Inflammatory macrophage (primary cell): ENCODE results near the gene OGDHL.
"Not testable (repeated sequence)": the region's sequence is repeated elsewhere in the genome, so short reads cannot be mapped to it uniquely, and the experiment has no call there.

Experiments
- DNase-seq, 2 donors: peaks; one replicate each; pipeline ENCODE4 v3.0.0-alpha.2; 2020 to 2022

The OGDHL gene

DNA sequence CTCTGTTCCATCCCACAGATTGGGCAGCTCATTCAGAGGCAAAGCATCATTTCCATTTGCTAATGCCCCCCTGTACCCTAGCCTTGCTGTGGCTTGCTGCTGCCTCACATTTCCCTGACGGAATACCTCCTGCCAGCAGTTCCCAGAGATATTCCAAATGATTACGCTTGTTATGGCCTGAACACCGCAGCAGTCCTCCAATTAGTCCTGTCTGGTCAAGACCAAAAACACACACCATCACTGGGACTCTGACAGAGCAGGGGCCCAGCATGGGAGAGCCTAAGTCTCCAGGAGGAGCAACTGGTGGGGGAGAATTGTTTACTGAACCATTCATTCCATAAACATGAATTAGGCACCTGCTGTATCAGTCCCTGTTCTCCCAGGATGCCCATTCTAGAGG lies 6.1 kb downstream of the OGDHL start:
- no peak for DNase-seq

DNA sequence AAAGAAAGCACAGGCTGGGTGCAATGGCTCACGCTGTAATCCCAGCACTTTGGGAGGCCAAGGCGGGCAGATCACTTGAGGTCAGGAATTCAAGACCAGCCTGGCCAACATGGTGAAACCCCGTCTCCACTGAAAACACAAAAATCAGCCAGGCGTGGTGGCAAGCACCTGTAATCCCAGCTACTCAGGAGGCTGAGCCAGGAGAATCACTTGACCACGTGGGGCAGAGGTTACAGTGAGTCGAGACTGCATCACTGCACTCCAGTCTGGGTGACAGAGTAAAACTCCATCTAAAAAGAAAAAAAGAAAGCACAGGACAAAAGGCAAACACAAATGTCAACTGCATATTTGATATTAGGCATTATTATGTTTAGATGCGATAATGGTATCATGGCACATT lies 7.2 kb downstream of the OGDHL start:
- not testable (repeated sequence) for DNase-seq

DNA sequence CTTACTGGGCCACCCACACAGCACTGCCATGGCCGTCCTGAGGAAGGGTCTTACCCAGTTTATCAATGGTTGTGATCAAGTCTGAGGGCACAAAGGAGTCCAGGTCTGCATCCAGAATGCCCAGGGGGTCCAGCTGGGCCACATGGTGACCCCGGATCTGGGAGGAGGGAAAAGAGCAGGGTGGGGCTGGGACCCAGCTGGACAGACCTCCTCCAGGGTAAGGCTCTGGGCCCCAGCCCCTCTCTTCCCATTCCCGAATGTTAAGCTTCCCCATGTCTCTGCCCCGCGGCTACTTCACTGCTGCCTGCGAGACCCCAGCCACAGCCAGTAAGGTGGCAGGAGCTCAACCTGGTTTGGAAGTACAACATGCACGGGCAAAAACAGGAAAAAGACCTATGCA lies 9.5 kb downstream of the OGDHL start:
- no peak for DNase-seq

DNA sequence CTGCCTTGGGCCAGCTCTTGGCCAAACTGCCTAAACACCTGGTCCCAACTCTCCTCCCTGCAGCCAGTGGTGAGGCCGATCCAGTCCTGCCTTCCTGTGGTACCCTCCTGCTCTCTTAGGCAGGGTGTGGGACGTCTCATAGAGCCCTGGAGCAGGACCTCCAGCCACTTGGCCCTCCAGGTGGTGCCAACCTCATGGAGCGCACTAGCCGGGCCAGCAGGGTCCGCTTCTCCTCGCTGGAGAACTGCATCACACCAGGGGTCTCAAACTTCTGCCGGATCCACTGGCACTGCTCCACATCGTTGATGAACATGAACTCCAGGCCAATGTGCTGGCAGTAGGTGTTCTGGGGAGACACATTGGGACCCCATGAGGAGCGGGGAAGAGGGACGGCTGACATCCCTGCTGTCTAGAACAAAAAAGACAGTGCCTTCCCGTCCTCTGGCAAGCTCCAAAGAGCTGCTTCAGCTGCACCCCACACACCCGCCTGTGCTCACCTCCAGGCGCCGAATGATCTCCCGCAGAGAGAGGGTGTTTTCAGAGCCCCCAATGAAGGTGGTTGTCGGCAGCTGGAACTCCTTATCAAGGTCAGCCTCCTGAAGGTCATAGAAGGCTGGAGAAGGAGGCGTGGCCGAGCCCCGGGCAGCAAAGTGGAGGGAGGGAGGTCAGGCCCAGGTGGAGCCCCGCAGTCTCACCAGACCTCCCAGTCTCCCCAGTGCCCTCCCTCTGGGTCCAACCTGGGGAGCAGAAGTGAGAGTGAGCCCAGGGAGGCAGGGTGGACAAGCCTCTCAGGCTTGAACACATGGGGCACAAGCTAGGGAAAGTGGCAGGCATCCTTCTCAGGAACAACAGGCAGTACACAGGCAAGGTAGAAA lies 10.2 kb downstream of the OGDHL start:
- DNase-seq: no peak

DNA sequence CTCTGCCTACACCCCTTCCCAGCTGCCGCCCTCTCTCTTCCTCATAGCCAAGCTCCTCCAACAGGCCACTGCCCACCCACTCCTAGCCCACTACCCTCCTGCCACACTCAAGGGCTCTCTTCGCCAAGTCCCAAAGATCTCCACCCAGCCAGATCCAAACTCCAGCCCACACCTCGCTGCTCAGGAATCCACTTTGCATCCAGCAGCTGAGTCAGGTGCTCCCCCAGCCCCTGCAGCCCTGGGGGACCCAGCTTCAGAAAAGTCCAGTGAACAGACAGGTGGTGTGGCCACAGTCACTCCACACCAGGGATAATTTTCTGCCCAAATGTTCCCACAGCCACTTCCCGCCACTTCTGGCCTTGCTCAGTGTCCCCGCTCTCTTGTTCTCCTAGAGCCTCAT lies 10.9 kb downstream of the OGDHL start:
- no peak for DNase-seq

DNA sequence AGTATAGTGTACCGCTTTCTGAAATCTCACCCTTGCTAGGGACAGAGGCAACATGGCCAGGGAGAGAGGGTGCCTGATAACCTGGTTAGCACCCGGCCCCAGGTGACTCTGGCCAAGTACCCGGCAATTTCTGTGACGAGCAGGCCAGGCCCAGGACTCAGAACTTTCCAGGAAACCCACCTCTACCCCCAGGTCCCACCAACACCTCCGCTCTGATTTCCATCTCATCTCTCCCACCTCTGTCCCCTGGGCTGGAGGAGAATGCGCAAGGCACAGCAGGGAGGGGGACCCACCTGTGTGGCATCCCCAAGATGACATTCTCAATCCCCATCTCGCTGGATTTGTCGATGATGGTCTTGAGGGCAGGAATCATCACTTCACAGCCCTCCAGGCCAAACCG lies 11.6 kb downstream of the OGDHL start:
- no peak for DNase-seq

DNA sequence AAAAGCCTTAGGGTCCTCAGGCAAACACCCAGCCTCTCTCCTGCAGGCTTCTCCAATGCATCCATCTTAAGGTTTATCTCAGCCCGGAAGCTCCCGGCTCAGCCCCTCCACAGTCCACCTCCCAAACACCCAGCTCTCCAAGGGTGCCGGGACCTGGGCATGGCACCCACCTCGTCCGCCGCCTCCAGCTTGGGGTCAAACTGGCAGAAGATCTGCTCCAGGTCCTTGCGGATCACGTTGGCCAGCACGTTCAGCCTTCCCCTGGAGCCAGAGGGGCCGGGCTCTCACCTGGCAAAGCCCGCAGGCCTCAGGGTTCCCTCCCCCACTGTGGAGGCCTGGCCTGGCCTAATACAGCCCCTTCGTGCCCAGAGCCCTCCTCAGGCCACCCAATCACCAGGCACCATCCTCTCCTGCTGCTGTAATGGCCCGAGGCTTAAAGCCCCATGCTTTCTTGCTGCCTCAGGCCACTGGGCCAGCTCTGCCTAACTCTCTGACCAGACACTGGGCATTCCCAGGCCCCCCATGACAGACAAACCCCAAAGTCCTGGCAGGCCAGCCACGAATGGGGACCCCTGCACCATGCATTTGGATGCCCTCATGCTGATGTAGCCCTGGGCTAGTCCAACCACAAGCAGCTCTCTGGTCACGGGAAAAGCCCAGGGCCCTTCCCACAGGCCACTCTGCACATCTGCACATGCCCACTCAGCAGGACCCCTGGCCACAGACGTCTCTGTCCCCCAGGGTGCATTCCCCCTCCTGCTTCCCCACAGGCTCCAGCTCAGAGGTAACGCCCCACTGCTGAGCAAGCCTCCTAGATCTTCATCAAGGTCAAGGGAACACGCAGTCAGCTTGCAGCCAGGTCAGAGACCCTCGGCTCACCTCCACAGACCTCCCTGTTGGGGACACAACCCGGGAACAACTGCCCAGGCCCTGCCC lies 12.3 kb downstream of the OGDHL start:
- DNase-seq: no peak

DNA sequence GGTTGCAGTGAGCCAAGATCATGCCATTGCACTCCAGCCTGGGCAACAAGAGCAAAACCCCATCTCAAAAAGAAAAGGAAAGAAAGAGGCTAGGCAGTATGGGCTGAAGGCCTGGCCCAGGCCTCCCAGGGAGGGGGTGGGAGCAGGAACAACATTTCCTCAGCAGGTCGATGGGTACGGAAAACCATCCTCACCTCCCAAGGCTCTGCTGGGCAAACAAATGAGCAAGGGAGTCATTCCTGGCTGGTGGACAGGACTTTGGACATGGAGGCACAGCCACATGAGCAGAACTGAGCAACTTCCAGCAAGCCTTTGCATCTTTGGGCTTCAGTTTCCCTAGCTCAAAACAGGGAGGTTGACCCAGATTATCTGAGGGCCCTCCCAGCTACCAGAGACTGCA lies 13.0 kb downstream of the OGDHL start:
- no peak for DNase-seq

DNA sequence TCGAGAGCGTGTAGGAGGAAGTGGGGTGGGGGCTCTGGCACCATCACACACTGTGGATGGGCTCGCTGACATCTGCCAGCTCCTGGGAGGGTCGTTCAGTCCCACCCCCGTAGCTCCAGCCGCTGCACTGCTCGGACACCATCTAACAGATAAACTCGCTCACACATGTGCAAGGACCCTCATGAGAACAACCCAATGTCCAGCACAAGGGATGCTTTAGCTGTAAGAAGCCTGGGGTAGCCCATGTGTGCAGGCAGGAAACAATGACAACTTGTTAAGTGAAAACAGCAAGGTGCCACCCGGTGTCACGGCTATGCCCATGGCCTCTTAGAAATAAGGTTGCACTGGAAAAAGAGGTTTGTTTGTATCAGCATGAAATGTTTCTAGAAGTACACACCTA lies 14.1 kb downstream of the OGDHL start:
- DNase-seq: no peak

DNA sequence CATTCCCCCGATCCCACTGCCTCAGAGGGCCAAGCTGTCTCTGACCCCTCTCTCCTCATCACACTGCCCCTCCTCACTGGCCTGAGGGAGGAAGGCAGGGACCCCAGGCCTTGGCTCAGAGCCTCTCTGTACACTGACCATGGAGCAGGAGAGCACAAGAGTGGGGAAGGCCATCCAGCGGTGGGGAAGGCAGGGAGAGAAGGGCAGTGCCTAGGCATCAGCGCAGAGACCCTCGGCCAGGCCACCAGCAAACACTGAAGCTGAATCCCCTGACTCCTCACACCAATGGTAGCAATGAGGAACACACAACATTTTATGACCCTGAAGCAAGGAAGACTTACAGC lies 14.8 kb downstream of the OGDHL start:
- no peak for DNase-seq

DNA sequence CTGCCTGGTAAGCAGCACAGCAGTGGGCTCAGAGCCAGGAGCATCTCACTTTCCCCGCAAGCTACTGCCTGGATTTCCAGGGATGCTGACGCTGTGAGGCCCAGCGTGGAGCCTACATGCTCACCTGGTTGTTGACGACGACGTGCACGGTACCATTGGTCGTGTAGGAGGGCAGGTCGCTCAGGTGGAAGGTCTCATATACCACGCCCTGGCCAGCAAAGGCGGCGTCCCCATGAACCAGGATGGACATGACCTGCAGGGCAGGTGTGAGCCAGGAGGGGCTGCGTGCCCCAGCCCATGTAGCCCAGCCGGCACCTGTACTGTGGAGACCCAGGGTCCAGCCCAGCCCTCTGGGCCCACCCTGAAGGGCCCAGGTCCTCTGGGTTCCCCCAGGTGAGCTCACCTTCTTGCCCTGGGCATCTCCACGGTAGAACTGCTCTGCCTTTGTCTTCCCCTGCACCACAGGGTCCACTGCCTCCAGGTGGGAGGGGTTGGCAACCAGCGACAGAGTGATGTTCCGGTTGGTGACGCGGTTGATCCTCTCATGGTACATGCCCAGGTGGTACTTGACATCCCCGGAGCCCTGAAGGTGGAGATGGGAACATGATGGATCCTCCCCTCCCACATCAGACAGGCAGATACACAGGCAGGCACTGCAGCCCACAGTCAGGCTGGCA lies 15.4 kb downstream of the OGDHL start:
- DNase-seq: no peak

DNA sequence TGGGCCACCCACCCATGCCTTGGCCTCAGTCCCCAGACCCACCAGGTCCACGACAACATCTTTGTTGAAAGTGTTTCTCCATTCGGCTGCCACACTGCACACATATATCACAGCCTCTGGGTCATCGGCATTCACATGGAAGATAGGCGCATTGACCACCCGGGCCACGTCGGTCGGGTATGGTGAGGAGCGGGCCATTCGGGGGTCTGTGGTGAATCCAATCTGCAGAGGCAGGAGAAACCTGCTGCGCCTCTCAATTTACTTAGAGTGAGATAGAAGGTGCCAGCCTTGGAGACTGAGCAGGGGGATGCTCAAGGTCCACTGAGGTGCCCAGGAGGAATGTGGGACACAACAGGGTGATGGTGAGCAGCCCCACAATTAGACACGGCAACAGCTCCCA lies 16.4 kb downstream of the OGDHL start:
- DNase-seq: no peak

DNA sequence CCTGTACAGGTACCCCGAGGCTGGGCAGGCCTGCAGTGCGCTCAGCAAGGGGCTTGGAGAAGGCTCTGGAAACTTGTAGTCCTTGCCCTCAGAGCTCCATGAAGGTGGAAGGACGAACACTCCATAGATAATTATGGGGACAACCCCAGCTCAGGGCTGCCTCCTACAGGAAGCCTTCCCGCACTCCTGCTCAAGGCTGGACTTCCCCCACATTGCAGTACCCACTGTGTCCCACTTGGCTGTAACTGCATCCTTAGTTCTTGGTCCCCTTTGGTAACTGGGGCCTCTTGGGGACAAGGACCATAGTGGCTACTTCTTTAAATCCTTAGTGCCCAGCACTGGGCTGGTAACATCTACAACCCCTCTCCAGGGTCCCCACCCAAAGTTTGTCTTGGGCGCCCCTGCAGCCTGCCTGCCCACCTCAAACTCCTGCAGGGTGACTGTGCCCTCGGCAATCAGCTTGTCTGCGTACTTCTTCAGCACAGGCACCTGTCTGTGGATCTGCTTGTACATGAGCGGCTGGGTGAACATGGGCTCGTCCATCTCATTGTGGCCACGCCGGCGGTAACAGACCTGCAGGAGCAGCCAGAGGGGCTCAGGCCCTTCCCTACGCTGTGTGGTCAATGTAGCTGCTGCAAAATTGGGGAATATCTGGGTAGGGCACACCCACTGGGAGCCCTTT lies 17.1 kb downstream of the OGDHL start:
- DNase-seq: no peak

DNA sequence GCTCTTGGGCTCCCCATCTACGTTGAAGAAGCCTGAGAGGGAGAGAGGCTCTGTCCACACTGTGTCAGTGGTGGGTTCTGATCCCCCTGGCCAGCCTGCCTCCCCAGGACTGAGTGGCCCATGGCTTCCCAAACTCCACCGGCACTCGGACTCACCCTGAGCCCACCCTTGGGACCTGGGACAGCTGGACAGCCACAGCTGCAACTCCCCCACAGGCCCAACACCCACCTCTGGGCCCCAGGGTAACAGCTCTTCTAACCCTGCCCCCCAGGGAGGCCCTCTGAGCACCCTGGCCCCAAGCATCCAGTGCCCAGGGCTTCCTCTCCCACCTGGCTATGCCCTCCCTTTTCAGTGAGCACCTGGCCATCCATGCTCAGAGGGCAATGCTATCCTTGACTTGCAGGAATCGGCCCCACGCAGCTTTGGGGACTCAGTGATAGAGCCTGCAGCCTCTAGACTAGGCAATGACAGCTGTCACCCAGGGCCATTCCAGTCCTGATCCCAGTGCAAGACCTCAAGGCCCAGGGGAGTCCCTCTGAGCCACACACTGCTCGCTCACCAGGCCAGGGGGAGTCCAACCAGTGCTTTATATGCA lies 17.9 kb downstream of the OGDHL start:
- DNase-seq: no peak

DNA sequence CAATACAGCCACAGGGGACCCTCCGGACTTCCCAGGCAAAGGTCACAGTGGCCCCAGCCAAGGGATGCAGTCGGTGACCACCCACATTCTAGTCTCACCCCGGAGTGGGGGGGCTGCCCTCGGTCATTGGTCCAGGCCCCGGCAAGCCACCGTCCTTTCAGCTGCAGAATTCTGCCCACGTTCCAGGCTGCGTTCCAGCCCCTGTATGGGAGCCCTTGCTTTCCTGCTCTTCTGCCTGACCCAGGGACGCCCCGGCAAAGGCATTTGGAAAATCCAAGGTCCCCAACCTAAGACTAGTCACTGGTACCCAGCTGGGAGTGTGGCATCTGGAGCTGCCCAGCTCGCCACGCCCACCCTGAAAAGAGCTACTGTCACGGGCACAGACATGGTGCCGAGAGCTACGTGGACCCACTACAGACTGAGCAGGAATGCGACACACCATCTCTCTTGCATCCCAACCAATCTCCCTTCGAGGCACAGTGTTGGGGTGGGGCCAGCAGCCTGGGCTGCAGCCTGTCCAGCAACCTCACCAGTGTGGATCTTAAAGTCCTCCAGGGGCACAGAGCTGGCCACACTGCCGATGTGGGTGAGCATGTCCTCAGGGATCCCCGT lies 18.6 kb downstream of the OGDHL start:
- no peak for DNase-seq

DNA sequence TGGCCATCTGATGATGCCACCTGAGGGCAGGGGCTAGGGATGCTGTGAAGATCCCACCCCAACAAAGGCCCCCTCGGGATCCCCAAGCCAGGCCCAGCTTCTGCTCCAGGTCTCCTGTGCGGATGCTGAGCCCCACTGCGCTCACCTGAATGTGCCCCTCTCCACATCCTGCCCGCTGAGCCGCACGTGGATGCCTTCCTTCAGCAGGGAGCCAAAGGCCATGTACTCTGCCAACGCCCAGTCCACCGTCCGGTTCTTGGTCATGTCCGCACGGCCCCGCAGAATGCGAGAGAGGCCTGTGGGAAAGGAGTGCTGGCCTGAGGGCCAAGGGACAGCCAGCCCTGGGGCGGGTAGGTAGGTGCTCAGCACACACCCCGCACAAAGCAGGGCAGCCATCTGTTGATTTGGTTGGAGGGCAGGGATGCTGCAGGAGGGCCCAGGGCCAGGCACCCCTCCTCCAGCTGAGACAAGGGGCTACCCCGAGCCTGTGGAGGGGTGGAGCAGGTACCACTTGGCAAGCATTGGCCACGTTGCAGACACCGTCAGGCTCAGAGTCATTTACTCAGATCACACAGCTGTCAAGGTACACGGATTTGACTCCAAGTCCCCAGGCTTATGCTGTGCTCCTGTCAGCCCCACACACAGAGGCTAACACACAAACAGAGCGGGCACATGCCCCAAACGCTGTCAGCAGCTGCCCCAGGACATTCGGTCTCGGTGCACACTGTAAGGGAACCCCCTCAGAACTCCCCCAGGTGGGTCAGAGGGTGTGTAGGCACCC lies 19.2 kb downstream of the OGDHL start:
- DNase-seq: no peak

DNA sequence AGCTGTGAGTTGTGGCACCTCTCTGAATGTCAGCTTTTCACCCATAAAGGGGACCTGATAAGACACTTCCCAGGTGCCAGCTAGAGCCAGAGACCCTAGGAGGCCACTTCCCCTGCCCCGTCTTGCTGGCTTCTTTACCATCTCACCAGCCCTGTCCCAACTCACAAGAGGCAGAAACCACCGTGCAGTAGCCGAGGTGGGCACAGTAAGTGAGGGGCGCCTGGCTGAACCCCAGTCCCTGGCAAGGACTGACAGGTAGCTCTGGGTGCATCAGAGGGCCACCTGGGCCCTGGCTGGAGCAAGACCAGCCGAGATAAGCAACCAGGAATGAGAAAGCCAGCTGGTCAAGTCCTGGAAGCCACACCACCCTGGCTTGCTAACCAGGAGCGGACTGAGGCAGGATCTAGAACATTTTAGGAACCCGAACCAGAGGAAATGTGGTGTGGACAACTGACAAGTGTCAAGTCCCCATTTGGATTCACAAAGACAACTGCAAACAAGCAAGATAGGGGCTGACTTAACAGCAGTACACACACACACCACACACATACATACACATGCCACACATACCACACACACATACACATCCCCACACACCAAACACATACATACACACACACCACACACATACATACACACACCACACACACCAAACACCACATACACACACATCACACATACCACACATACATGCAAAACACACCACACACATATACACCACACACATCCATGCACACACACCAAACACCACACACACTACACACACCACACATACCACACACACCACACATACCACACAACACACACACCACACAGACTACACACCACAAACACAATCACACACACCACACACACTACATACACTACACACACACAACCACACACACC lies 20.8 kb downstream of the OGDHL start:
- no peak for DNase-seq

DNA sequence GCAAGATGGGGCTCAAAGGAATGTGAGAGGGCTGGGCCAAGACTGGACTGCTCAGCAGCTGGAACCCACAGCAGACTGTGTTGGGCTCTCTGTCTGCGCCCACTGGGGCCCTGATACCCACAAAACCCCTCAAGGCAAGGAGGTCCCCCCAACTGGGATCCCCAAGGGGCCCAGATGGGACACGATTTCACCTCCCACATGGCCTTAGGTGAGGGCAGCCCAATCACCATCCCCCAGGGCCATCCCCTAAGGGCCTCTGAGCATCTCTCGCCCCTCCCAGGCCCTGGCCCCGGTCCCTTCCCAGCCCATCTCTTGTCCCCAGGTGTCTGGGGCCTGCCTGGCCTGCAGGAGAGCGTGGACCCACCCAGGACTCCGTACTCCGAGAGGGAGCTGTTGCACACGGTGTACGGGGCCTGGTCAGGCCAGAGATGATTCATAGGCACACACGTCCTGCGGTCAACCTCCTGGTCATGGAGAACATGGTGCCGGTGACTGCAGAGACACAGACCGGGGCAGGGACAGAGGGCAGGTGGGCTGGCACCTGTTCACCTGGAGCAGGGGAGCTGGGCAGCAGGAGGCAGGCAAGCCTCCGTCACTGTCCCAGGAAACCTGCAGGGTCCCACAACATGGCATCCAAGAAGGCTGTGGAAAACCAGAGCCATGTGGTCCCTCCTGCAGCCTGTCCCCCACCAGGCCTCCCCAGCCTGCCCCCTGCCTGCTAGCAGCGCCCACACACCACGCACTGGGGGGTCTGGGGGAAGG lies 21.6 kb downstream of the OGDHL start:
- no peak for DNase-seq

DNA sequence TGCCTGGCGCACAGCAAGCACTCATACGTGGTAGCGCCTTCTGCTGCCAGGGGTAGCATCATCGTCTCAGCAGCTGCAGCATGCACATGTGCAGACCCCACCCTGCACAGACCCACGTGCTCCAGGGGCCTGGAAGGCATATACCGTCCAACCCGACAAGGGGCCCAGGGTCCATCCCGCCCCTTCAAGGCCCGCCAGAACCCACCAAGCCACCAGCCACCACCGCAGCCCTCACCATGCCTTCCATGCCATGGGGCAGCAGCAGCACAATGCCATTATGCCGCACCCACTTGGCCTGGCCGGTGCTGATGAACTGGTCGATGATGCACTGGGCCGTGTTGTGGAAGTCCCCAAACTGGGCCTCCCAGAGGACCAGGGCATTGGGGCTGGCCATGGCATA lies 22.7 kb downstream of the OGDHL start:
- no peak for DNase-seq
